IPS-NIHi7 (cell line): ENCODE results near the gene IQCE.
"Not testable (repeated sequence)": the region's sequence is repeated elsewhere in the genome, so short reads cannot be mapped to it uniquely, and the experiment has no call there.

ENCODE experiments used
- DNase-seq: peaks from one replicate; pipeline ENCODE4 v3.0.0; 2012; ENCODE audit warnings: mixed read lengths; ENCODE audit errors: extremely low spot score

Gene IQCE

DNA sequence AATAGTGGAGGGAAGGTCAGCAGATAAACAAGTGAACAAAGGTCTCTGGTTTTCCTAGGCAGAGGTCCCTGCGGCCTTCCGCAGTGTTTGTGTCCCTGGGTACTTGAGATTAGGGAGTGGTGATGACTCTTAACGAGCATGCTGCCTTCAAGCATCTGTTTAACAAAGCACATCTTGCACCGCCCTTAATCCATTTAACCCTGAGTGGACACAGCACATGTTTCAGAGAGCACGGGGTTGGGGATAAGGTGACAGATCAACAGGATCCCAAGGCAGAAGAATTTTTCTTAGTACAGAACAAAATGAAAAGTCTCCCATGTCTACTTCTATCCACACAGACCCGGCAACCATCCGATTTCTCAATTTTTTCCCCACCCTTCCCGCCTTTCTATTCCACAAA lies 25.2 kb upstream of the IQCE start:
- not testable (repeated sequence) for DNase-seq

DNA sequence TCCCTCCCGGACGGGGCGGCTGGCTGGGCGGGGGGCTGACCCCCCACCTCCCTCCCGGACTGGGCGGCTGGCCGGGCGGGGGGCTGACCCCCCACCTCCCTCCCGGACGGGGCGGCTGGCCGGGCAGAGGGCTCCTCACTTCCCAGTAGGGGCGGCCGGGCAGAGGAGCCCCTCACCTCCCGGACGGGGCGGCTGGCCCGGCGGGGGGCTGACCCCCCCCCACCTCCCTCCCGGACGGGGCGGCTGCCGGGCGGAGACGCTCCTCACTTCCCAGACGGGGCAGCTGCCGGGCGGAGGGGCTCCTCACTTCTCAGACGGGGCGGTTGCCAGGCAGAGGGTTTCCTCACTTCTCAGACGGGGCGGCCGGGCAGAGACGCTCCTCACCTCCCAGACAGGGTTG lies 24.6 kb upstream of the IQCE start:
- DNase-seq: not testable (repeated sequence)

DNA sequence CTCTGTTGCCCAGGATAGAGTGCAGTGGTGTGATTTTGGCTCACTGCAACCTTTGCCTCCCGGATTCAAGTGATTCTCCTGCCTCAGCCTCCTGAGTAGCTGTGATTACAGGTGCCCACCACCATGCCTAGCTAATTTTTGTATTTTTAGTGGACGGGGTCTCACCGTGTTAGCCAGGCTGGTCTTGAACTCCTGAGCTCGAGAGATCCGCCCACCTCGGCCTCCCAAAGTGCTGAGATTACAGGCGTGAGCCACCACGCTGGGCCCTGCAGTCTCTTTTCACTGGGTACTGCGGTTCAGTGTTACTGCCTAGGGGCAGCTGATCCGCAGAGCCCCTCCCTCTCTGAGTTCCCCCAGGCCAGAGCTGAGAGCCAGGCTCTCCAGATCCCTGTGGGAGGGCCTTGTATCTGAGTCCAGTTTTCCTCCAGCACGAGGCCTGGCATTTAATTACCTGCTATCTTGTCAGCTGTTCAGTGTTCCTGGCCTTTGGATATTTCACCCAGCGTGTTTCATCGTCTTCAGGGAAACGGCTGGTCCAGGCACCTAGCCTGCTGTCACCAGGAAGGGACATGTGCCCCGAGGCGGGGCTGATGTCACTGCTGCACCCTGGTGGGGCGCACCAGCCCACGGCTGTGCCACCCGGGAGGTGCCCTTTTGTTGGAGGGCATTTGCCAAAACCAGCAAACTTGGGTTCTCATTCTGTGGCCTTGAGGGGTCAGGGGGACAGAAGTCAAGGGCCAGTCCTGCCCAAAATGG lies 22.7 kb upstream of the IQCE start:
- DNase-seq: not testable (repeated sequence)

DNA sequence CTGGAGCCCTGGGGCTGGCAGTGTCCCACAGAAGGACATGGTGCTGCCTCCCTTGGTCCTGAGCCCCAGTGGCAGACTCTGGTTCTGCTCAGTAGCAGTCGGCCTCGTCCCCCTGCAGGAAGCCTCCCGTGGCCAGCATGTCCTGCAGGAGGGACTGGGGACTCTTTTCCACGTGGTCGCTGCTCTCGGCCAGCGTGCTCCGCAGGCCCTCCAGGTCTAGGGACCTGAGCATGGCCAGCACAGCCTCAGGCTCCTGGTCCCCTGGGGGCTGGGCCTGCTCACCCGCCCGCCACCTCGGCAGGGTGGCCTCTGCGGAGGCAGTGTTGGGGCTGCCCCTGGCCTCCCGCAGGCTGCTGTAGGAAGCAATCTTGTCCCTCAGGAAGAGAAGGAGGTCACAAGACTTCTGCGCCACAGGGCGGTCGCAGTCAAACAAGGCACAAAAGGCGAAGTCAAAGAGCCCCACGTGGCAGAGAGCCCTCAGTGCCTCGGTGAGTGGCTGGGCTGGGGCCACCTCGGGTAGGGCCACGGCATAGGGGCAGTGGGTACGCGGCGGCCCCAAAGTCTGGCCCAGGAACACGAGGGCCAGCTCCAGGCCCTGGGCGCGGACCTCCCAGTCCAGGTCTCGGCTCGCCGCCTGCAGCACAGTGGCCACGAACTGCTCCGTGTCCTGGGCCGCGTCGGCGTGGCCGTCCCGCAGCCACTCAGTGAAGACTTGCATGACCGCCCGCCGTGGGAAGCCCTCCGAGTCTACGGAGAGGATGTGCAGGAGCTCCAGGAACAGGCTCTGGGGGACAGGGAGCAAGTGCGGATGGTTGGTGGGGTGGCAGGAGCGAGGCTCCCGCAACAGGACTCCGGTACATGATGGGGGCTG lies 20.6 kb upstream of the IQCE start:
- no peak for DNase-seq

DNA sequence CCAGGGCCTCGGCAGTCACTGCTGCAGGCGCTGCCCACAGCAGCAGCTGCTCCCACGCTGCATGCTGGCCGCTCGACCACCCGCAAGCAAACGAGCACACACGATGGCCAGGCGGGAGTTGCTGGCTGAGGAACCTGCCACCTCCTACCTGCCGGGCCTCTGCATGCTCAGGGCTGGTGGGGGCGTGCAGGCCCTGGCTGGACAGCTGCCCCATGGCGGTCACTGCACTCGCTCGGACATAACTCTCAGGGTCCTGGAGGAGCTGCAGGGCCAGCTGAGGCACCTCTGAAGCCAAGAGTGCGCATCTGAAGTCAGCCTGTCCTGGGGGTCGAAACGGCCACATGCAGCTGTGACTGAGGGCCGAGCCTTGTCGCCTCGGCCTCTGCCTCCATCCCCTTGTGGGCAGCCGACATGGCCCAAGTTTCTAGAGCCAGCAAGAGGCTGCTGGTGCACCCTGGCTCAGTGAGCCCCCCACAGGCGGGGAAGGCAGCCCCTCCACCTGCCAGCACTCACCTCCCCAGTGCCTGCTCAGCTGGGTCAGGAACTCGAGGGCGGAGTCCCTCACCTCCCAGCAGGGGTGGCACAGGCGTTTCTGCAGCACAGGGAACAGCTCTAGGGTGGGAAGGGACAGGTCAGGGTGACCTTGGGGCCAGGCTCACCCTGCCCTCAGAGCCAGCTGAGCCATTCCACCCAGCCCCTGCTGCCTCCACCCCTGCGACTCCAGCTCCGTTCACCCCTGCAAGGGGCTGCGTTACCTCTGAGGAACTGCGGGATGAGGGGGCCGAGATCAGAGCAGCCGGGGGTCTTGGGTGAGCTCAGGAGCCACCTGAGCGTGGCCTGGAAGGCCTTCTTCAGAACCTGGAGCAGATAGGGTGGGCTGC lies 19.5 kb upstream of the IQCE start:
- DNase-seq: peak; percentile 6

DNA sequence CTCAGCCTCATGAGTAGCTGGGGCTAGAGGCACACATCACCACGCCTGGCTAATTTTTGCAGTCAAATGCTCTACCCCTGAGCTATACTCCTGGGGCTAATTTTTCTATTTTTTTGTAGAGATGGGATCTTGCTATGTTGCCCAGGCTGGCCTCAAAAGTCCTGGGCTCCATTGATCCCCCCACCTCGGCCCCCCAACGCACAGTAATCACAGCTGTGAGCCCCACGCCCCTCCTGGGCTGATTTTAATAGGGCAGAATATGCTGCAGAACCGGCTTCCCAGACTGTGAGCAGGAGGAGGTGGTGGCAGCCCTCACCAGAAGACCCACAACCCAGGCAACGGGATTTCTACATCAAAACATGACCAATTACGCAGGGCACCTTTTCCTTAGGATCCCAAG lies 18.6 kb upstream of the IQCE start:
- no peak for DNase-seq

DNA sequence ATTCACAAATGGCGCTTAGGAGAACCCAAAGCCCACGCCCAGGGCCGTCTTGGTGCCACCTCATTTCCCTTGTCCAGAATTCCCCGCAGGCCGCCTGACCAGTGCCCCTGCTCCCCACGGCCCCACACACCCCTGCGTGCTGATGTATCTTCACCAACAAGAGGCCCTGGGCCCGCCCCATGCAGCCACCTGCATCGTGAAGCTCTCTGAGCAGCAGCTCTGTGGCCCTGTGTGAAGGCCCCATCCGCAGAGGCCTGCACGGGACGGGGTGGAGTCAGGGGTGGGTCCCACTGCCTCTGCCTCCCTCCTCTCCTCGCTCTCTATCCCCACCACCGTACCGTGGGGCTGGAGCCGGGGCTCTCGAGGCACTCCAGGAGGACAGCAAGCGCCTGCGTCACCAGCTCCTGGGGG lies 18.1 kb upstream of the IQCE start:
- DNase-seq: peak; percentile 7

DNA sequence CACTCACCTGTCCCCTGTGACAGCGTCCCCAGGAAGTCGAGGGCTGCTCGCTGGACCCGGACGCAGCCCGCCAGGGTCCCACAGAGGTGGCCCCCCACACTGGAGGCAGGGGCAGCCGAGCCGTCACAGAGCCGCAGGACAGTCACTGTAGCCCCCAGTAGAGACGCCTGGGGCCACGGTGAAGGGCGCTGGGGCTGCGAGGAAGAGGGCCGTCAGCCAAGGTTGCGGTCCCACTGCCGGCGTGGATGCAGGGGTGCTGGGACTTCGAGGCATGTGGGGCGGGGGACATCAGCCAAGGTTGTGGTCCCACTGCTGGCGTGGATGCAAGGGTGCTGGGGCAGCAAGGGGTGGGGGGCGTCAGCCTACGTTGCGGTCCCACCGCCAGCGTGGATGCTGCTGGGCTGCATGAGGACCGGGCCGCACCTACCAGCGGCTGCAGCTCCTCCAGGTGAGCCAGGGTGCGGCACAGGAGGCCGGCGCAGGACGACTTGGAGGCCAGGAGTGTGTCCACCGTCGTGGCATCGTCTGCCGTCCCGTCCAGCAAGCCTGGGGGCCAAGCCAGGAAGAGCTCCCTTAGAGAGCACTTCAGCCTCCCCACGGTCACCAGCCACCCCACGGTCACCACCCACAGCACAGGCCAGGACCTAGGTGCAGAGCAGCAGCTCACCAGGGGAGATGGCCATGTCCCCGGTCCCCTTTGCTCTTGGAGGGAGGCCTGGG lies 17.3 kb upstream of the IQCE start:
- peak; percentile 6 for DNase-seq

DNA sequence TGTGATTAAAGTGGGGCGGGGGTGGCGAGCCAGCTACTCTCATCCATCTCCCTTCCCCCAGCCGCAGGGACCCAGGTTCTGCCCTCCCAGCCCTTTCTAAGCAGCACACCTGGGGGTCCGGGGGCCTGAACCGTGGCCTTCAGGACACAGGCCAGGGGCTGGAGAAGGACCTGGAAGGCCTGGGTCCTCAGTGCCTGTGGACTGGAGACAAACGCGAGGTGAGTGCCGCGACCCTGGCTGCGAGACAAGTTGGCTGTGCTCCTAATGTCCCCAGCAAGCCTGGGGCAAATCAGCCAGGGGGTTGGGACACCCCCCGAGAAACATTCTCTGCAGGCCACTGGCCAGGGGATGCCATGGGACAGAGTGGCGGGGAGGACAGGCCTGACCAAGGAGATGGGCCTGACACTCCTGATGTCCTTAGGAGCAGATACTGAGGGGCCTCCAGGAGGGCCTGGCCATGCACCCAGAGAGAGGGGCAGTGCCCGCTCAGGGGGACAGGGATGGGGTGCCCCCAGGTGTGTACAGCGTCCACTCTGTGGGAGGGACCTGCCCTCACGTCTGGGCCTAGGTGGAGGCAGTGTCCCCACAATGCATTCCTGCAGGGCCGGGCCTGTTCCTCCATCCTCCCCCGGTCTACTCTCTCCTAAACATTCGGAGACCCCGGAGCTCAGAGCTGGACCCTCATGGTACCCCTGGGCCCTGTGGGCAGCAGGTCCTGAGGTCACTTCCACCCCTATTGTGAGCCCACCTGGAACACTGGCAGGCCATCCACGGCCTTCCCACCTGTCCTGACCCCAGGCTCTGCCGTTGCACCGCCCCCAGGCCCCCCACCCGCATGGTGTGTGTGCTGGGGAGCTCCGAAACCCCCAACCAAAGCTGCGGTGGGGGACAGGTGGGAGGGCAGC lies 16.5 kb upstream of the IQCE start:
- no peak for DNase-seq

DNA sequence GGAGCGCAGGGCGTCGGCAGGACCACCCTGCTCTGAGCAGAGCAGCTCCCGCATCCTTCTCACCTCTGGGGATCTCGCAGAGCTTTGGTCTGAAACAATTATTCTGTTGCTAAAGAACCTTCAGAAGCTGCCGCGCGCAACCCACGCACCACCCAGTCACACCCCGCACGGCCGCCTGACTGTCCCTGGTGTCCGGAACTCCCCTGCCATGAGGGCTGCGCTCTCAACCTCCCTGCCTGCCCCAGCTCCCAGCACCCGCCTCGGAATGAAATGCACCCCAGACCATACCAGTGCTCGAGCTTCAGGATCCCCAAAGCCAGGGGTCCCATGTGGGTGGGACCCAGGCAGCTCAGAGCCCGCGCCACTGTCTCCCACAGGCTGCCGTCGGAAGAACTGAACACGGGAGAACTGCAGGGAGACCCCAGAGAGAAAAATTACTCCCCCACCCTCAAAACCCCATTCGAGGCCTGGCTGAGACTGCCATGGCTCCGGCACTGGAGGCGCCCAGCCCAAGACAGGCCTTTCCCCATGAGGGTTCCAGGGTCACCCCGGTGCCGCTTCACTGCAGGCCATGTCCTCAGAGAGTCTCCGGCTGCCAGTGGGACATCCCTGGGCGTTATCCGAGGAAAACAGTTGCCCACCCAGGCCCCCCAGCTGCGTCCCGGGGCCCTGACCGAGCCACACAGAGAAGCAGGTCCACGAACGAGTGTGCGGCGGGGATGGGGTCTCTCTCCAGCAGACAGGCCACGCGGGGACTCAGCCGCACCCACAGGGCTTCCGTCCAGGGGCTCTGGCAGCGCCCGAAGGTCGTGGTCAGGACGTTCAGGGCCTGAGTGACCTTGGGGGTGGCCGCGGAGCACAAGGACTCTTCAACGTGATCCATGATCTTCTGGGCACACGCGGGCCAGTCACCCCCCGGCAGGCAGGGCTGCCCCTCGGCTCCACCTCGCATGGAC lies 15.6 kb upstream of the IQCE start:
- no peak for DNase-seq

DNA sequence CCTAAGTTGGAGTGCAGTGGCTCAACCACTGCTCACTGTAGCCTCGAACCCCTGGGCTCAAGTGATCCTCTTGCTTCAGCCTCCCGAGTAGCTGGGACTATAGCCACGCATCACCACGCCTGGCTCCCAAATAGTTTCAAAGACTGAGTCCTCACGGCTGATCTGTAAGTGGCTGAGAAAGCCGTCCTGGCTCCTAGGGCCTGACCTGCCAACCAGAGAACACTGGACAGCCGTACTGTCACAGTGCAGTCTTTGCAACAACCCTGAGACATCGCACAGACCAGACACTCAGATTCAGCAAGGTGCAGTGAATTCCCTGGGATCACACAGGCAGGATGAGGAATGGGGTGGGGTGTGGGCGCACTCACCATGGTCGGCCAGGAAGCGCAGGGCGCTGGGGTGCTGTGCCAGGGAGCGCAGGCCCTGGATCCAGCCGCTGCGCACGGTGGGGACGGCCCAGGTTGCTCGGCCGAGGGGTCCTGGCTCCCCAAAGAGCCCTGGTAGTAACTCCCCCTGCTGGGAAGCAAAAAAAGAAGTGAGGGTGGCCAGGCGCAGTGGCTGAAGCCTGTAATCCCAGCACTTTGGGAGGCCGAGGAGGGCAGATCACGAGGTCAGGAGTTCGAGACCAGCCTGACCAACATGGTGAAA lies 14.1 kb upstream of the IQCE start:
- peak; percentile 10 for DNase-seq

DNA sequence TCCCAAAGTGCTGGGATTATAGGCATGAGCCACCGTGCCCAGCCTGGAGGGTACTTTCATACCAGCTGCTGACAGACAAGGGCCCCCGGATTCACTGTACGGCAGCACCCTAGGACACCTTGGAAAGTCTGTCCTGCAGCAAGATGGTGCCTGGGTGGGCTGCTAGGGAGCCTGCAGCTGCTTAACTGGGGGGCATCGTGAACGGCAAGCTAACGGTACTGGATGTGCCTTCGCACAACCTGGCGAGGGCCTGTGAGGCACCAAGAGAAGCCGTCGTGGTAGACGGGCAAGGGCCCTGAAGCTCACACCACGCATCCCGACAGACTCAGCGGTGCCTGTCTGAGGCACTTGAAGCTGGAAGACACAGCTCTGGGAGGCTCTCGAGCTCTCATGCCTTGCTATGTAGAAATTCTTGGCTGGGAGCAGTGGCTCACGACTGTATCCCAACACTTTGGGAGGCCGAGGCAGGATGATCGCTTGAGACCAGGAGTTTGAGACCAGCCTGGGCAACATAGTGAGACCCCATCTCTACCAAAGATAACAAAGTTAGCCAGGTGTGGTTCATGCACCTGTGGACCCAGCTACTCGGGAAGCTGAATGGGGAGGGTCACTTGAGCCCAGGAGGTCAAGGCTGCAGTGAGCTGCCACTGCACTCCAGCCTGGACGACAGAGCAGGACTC lies 12.9 kb upstream of the IQCE start:
- DNase-seq: no peak

DNA sequence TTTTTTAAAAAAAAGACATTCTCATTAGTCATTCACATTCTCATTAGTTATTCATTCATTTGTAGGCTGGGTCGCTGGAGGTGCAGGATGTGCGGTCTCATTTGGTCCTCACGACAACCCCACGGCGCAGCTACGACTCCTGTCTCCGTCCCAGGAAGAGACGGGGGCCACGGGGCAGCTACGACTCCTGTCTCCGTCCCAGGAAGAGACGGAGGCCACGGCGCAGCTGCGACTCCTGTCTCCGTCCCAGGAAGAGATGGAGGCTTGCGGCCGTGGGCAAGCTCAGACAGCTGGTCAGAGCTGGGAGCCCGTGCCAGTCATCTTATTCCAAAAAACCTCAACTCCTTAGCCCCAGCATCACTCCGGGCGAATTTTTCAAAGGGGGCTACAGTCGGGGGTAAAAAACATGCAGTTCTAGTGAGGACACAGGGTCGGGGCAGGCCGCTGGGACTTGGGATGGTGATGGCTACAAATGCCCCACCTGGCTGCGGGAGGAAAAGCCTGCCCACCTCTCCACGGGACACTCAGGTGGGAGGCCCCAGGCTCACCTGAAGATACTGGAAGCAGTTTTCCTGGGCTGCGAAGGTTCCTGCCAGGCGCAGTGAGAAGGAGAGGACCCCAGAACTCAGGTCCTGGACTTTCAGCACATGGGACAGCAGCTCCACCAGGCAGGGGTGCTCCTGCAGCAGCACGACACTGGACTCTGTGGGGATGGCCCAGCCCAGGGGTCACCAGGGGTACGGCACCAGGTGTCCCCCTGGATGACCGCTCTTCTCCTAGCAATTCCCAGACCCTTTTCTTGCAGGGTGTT lies 11.8 kb upstream of the IQCE start:
- DNase-seq: peak; percentile 9

DNA sequence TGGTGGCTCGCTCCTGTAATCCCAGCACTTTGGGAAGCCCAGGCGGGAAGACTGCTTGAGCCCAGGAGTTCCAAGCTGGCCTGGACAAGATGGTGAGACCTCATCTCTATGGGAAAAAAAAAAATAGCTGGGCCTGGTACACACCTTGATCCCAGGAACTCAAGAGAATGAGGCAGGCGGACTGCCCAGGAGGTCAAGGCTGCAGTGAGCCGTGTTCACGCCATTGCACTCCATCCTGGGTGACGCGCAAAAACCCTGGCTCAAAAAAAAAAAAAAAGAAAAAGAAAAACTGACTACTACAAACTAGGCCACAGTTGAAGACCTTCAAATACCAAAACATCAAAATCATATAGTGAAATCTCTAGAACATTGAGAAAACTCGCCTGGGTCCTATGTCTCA lies 7.4 kb upstream of the IQCE start:
- no peak for DNase-seq

DNA sequence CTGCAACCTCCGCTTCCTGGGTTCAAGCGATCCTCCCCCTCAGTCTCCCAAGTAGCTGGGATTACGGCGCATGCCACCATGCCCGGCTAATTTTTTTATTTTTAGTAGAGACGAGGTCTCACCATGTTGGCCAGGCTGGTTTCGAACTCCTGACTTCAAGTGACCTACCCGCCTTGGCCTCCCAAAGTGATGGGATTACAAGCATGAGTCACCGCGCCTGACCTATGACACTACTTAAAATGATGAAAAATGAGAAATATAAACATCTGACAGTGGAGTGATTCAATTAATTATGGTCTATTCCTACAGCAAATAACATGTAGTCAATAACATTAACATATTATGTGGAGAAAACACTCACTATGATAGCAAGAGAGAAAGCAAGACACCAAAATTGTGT lies 5.7 kb upstream of the IQCE start:
- no peak for DNase-seq

DNA sequence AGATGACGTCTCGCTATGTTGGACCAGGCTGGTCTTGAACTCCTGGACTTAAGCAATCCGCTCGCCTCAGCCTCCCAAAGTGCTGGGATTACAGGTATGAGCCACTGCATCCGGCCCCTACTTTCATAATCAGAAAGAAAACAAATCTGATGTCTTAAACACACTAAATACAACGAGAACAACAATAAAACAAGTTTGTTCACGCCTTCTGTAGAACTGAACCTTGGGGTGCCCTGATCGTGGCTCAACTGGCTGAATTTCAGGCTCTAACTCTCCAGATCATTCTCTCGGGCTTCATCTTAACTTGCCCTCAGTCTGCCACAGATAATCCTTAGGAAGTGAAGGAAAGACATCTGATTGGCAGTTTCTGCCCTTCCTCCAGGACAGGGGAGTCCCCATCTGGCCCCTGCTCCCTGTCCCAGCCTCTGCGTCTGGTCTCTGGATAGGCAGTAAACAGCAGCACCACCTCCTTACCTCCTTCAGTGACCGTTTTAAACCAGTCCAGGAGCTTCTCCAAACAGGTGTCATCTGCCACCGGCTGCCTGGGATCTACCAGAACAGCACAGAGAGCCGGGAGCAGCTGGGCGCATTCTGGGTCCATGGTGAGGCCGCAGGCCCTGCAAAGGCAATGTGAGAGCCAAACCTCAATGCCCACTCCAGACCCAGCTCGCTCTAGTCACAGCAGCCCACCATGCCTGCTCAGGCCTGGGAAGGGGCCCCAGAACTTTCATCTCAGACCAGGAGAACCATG lies 4.8 kb upstream of the IQCE start:
- no peak for DNase-seq
